Sigmoid colon (tissue), 7 donors: ENCODE measurements around the gene RAB4B. TPM values are rescaled to one million over a fixed set of nuclear protein-coding genes. Genes with fewer than 3 reads are reported as not detected.
"Not testable (repeated sequence)": the region's sequence is repeated elsewhere in the genome, so short reads cannot be mapped to it uniquely, and the experiment has no call there.

Experiments
- DNase-seq: peaks from one replicate; pipeline ENCODE4 v3.0.0-alpha.2; 2019
- H3K27ac ChIP-seq, 4 donors: fragments of 200-600 bp; sonication (generic); one replicate each; pipeline ENCODE4 v1.5.1; 2016 to 2019; ENCODE audit warnings: mild to moderate bottlenecking in 1 of 4
- H3K27me3 ChIP-seq, 3 donors: fragments of 200-600 bp; sonication (generic); one replicate each; pipeline ENCODE4 v1.5.1; 2019; ENCODE audit warnings: mild to moderate bottlenecking in 1 of 3
- H3K36me3 ChIP-seq, 4 donors: fragments of 200-600 bp; sonication (generic); one replicate each; pipeline ENCODE4 v1.5.1; 2016 to 2019
- H3K4me1 ChIP-seq, 4 donors: fragments of 200-600 bp; sonication (generic); one replicate each; pipeline ENCODE4 v1.5.1; 2017 to 2019
- H3K4me3 ChIP-seq, 4 donors: fragments of 200-600 bp; sonication (generic); one replicate each; pipeline ENCODE4 v1.5.1; 2017 to 2019; ENCODE audit warnings: mild to moderate bottlenecking in 2 of 4, moderate library complexity in 1 of 4
- H3K9me3 ChIP-seq, 4 donors: fragments of 200-600 bp in 3 of 4; sonication (generic) in 3 of 4; one replicate each; pipeline versions ENCODE4 v1.5.1 to v1.6.1; 2013 to 2019
- EP300 ChIP-seq, 4 donors: sonication (generic); formaldehyde crosslinking; IDR thresholded peaks; one replicate each; pipeline ENCODE4 v1.6.1; 2017; ENCODE audit warnings: antibody characterized with exemption in 4 of 4
- POLR2A ChIP-seq, 2 donors: fragments of 450-650 bp; IDR thresholded peaks; one replicate each; pipeline ENCODE4 v1.6.1; 2016; ENCODE audit warnings: antibody characterized with exemption in 2 of 2, mild to moderate bottlenecking in 2 of 2, moderate library complexity in 2 of 2
- POLR2AphosphoS5 ChIP-seq, 4 donors: sonication (generic); formaldehyde crosslinking; IDR thresholded peaks; one replicate each; pipeline ENCODE4 v1.6.1; 2017; ENCODE audit warnings: antibody characterized with exemption in 4 of 4
- WGBS, 2 donors: extraction: QIAGEN DNeasy Blood & Tissue Kit; methylation state at CpG; one replicate each; pipeline ENCODE4 v1.1.7; 2013; 5-methylcytosine and 5-hydroxymethylcytosine counted together
- intact Hi-C: fragments of 100-400 bp; cut with DNase I; formaldehyde crosslinking; loops from one replicate; pipeline ENCODE4 v1.15.1; 2023
- polyA plus RNA-seq, 3 donors: library from polyadenylated mRNA; stranded (reverse); fragments of 200-250 nt; gene quantifications; one replicate each; pipeline ENCODE4 v1.2.3, GENCODE V29; 2013
- total RNA-seq, 4 donors: library from RNA; depleted of rRNA; stranded (reverse); fragments of >200 nt; gene quantifications; one replicate each; pipeline ENCODE4 v1.1.0, GENCODE V29; 2016
- TF ChIP-seq, protein P1 (sequence below), 4 experiments: fragments of 450-650 bp in 3 of 4; fragments of 200-600 bp in 1 of 4; IDR thresholded peaks; one replicate each; pipeline ENCODE4 v1.5.1; 2016 to 2019; ENCODE audit warnings: antibody characterized with exemption in 4 of 4, mild to moderate bottlenecking in 3 of 4, moderate library complexity in 2 of 4
- donor health status: healthy with polysubstance abuse.
- donor health status: Bipolar disorder and iron deficiency.
- donor health status: healthy.

Gene RAB4B, protein sequence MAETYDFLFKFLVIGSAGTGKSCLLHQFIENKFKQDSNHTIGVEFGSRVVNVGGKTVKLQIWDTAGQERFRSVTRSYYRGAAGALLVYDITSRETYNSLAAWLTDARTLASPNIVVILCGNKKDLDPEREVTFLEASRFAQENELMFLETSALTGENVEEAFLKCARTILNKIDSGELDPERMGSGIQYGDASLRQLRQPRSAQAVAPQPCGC
- total RNA-seq (10 to 100 TPM; 15.6 to 21.3 (median 19.2) TPM), polyA plus RNA-seq (10 to 100 TPM; 39.0 to 76.5 (median 58.3) TPM)

- WGBS, 2 donors: 1% methylated on average over 56 of the region's 56 CpGs
- peak; percentile 17 to 87 for TF ChIP-seq POLR2A (IDR thresholded peaks at IDR 0.05)
- TF ChIP-seq EP300 (IDR thresholded peaks at IDR 0.05): no peak
- TF ChIP-seq POLR2AphosphoS5 (IDR thresholded peaks at IDR 0.05): peak; percentile 50 to 93 (median 88)
- Histone ChIP-seq H3K27ac (peak within 1 kb of the TSS; percentile 94 to 99 (median 96)), H3K4me1 (peaks cover 0 to 22% (median 14%) of the 10 kb centered on the region in 4 donors), H3K27me3 (no peaks in the 10 kb centered on the region), H3K9me3 (no peaks in the 10 kb centered on the region), H3K4me3 (peak within 1 kb of the TSS; percentile 63 to 80 (median 68)), H3K36me3 (no peaks in the 10 kb centered on the region)
- intact Hi-C loops: loop anchor here (2.0 kb wide), 2 partner anchors 21 to 41 kb away; partner anchors contain the start of gene EGLN2
- DNase-seq: peak; percentile 100
These were observed at the start of gene RAB4B for GRCh38 chr19:40777937-40778705. Gene RAB4B (plus strand): TSS chr19:40778247. CDS start chr19:40778376, 129 bp downstream.

DNA sequence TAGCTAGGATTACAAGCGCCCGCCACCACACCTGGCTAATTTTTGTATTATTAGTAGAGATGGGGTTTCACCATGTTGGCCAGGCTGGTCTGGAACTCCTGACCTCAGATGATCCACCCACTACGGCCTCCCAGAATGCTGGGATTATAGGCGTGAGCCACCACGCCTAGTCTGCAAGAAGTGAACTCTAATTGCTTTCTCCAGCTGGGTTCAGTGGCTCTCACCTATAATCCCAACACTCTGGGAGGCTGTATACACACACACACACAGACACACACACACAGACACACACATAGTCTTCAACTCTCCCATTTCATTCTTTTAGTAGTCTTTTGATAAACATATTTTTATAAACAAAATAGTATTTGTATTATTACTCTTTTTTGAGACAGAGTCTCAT, 48.0 kb upstream of the RAB4B start:
- intact Hi-C loops, H3K4me3 ChIP-seq, H3K4me1 ChIP-seq, DNase-seq, H3K27me3 ChIP-seq, H3K27ac ChIP-seq, H3K9me3 ChIP-seq: not testable (repeated sequence)
- 59 to 91% methylated on average over 5 of the region's 5 CpGs for WGBS, 2 donors
- H3K36me3 ChIP-seq: peaks cover 33 to 98% (median 73%) of the 10 kb centered on the region in 4 donors

DNA sequence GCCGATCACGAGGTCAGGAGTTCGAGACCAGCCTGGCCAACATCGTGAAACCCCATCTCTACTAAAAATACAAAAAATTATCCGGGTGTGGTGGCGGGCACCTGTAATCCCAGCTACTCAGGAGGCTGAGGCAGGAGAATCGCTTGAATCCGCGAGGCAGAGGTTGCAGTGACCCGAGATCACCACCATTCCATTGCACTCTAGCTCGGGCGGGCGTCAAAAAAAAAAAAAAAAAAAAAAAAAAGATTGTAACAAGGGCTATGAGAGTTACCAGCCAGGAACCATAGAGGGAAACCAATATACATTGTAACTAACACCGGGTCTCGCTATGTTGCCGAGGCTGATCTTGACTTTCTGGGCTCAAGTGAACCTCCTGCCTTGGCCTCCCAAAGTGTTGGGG, 45.7 kb upstream of the RAB4B start:
- intact Hi-C loops, H3K9me3 ChIP-seq, H3K27ac ChIP-seq, H3K4me3 ChIP-seq, DNase-seq, H3K4me1 ChIP-seq, H3K27me3 ChIP-seq: not testable (repeated sequence)
- peaks cover 48 to 100% (median 80%) of the 10 kb centered on the region in 4 donors for H3K36me3 ChIP-seq
- WGBS, 2 donors: 97 to 98% methylated on average over 16 of the region's 16 CpGs

DNA sequence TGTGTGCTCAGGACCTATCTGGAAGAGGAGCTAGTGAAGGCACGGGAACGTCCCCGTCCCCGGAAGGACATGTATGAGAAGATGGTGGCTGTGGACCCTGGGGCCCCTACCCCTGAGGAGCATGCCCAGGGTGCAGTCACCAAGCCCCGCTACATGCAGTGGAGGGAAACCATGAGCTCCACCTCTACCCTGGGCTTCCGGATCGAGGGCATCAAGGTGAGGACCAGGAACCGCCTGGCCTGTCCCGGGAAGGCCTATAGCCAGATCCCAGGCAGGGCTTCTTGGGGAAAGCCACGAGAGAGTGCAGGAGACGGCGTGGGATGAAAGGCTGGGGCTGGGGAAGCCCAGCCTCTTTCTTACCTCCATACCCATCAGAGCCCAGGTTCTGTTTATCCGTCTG, 44.9 kb upstream of the RAB4B start:
- intact Hi-C loops: no loop called here
- Histone ChIP-seq H3K36me3 (peaks cover 52 to 98% (median 79%) of the 10 kb centered on the region in 4 donors), H3K9me3 (no peaks in the 10 kb centered on the region), H3K27ac (no peak overlapping the region), H3K27me3 (no peaks in the 10 kb centered on the region), H3K4me3 (no peak overlapping the region), H3K4me1 (no peaks in the 10 kb centered on the region)
- TF ChIP-seq EP300 (IDR thresholded peaks at IDR 0.05) (no peak), POLR2A (IDR thresholded peaks at IDR 0.05) (no peak), POLR2AphosphoS5 (IDR thresholded peaks at IDR 0.05) (no peak)
- TF ChIP-seq, protein P1, sequence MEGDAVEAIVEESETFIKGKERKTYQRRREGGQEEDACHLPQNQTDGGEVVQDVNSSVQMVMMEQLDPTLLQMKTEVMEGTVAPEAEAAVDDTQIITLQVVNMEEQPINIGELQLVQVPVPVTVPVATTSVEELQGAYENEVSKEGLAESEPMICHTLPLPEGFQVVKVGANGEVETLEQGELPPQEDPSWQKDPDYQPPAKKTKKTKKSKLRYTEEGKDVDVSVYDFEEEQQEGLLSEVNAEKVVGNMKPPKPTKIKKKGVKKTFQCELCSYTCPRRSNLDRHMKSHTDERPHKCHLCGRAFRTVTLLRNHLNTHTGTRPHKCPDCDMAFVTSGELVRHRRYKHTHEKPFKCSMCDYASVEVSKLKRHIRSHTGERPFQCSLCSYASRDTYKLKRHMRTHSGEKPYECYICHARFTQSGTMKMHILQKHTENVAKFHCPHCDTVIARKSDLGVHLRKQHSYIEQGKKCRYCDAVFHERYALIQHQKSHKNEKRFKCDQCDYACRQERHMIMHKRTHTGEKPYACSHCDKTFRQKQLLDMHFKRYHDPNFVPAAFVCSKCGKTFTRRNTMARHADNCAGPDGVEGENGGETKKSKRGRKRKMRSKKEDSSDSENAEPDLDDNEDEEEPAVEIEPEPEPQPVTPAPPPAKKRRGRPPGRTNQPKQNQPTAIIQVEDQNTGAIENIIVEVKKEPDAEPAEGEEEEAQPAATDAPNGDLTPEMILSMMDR (IDR thresholded peaks at IDR 0.05): no peak
- 91 to 96% methylated on average over 13 of the region's 13 CpGs for WGBS, 2 donors
- DNase-seq: no peak

- no peak overlapping the region for H3K27ac ChIP-seq
- no peak for DNase-seq
- H3K9me3 ChIP-seq: no peaks in the 10 kb centered on the region
- no peak overlapping the region for H3K4me3 ChIP-seq
- peaks cover 44 to 98% (median 74%) of the 10 kb centered on the region in 4 donors for H3K36me3 ChIP-seq
- no peak for TF ChIP-seq EP300 (IDR thresholded peaks at IDR 0.05)
- intact Hi-C loops: no loop called here
- H3K4me1 ChIP-seq: peaks cover 0 to 4% (median 0%) of the 10 kb centered on the region in 4 donors
- H3K27me3 ChIP-seq: no peaks in the 10 kb centered on the region
- 66 to 86% methylated on average over 11 of the region's 11 CpGs for WGBS, 2 donors
These were observed 42.9 kb upstream of the RAB4B start for GRCh38 chr19:40735013-40735771.

GRCh38 chr19:40736661-40737060, 41.4 kb upstream of the RAB4B start:
- H3K4me1 ChIP-seq: peaks cover 0 to 16% (median 0%) of the 10 kb centered on the region in 4 donors
- intact Hi-C loops: no loop called here
- no peak overlapping the region for H3K27ac ChIP-seq
- no peak for DNase-seq
- H3K27me3 ChIP-seq: no peaks in the 10 kb centered on the region
- 87 to 92% methylated on average over 9 of the region's 9 CpGs for WGBS, 2 donors
- H3K4me3 ChIP-seq: no peak overlapping the region
- H3K36me3 ChIP-seq: peaks cover 34 to 88% (median 63%) of the 10 kb centered on the region in 4 donors
- H3K9me3 ChIP-seq: no peaks in the 10 kb centered on the region
- TF ChIP-seq POLR2A (IDR thresholded peaks at IDR 0.05) (no peak), POLR2AphosphoS5 (IDR thresholded peaks at IDR 0.05) (no peak), EP300 (IDR thresholded peaks at IDR 0.05) (no peak)
- TF ChIP-seq, protein P1 (IDR thresholded peaks at IDR 0.05): no peak
